Sigmoid colon (tissue), 4 donors: ENCODE data around the gene RELCH.

ENCODE experiments used
- CTCF ChIP-seq, 4 experiments: fragments of 450-650 bp in 3 of 4; fragments of 200-600 bp in 1 of 4; IDR thresholded peaks; one replicate each; pipeline ENCODE4 v1.5.1; 2016 to 2019; ENCODE audit warnings: antibody characterized with exemption in 4 of 4, mild to moderate bottlenecking in 3 of 4, moderate library complexity in 2 of 4
- POLR2AphosphoS5 ChIP-seq, 4 donors: sonication (generic); formaldehyde crosslinking; IDR thresholded peaks; one replicate each; pipeline ENCODE4 v1.6.1; 2017; ENCODE audit warnings: antibody characterized with exemption in 4 of 4

- no peak for TF ChIP-seq CTCF (IDR thresholded peaks at IDR 0.05)
- TF ChIP-seq POLR2AphosphoS5 (IDR thresholded peaks at IDR 0.05) = no peak
These were observed 114.3 kb downstream of the RELCH start for GRCh38 chr18:62301322-62301721.
